Left lobe of liver (tissue), 2 donors: ENCODE data around the gene EMILIN1. TPM values are rescaled to one million over a fixed set of nuclear protein-coding genes. Genes with fewer than 3 reads are reported as not detected.
"Not testable (repeated sequence)": the region's sequence is repeated elsewhere in the genome, so short reads cannot be mapped to it uniquely, and the experiment has no call there.

Source experiments
- ATAC-seq: fragments of 200-7000 bp; cut with Tn5 transposase; one replicate; pipeline ENCODE4 v1.9.1; 2020; ENCODE audit warnings: mild to moderate bottlenecking, moderate library complexity
- DNase-seq: peaks from one replicate; pipeline ENCODE4 v3.0.0-alpha.2; 2020; ENCODE audit warnings: low spot score
- total RNA-seq: library from RNA; stranded (reverse); gene quantifications from one replicate; pipeline ENCODE4 v1.2.1, GENCODE V29; 2021
- donor health status: DM: no; HTN: no; CAD: no; lungs with moderate emphysema.
- donor health status: DM: no; HTN: yes; CAD: no.

The EMILIN1 gene
- total RNA-seq, 1 donor from 2014 or later = 16.0 TPM

DNA sequence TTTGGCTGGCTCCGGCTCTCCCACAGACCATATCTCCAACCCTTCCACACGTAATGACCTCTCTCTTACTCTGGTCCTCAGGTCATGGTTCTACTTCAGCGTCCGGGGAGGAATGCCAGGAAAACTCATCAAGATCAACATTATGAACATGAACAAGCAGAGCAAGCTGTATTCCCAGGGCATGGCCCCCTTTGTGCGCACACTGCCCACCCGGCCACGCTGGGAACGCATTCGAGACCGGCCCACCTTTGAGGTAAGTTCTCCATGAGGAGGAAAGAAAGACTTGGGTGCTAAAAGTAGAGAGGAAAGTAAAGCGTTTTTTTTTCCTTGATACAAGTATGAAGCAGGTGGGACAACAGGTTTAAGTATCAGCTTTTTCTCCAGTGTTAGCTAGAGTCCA lies 25.1 kb upstream of the EMILIN1 start:
- DNase-seq (no peak), ATAC-seq (no peak)

DNA sequence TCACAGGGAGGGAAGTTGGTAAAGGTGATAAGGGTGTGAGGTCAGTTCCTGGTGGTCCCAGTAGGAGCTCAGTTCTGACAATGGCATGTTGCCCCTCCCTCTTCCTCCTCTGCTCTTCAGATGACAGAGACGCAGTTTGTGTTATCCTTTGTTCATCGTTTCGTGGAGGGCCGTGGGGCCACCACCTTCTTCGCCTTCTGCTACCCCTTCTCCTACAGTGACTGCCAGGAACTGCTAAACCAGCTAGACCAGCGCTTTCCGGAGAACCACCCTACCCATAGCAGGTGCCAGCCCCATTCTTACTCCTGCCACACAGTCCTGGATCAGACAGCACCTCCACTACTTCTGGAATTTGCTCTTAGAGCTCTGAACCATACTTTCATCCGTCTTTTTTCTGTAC lies 24.6 kb upstream of the EMILIN1 start:
- ATAC-seq = no peak
- no peak for DNase-seq

DNA sequence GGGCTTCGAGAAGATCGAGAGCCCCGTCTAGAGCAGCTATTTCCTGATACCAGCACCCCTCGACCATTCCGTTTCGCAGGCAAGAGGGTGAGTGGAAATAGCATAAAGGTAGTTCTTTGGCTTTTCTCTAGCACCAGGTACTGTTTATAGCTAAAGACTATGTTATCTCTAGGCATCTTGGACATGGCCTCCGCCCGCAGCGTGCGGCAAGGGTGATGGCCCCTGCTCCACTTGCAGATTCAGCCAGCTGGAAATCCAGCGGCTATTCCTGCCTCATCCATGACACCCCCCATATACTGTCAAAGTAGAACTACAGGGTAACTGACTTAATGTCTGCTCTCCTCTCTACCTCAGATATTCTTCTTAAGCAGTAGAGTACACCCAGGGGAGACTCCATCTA lies 23.7 kb upstream of the EMILIN1 start:
- no peak for ATAC-seq
- DNase-seq = no peak

DNA sequence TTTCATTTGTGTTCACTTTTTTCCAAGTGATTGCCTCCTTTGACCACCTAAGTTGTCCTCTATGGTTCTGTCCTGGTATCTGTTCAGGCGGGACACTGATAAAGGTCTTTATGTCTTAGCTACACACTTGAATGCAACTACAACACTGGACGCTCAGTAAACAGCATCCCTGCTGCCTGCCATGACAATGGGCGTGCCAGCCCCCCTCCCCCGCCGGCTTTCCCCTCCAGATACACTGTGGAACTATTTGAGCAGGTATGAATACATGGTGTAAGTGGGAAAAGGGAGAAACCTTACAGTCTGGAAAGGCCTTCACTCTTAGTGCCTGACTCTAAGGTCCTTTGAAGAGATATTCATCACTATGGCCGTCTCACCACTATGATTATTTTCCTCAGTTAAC lies 21.2 kb upstream of the EMILIN1 start:
- DNase-seq (no peak), ATAC-seq (no peak)

DNA sequence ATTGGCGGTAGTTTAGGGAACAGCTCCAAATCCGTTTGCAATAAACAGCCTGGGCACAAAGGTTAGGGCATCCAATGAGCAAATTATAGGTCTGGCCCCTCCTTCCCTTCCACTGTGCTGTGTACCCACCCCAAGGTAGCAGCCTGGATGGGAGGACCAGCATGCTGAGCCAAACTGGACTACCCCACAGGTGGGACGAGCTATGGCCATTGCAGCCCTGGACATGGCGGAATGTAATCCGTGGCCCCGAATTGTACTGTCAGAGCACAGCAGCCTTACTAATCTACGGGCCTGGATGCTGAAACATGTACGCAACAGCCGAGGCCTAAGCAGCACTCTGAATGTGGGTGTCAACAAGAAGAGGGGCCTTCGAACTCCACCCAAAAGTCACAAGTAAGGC lies 20.2 kb upstream of the EMILIN1 start:
- DNase-seq (no peak), ATAC-seq (no peak)

DNA sequence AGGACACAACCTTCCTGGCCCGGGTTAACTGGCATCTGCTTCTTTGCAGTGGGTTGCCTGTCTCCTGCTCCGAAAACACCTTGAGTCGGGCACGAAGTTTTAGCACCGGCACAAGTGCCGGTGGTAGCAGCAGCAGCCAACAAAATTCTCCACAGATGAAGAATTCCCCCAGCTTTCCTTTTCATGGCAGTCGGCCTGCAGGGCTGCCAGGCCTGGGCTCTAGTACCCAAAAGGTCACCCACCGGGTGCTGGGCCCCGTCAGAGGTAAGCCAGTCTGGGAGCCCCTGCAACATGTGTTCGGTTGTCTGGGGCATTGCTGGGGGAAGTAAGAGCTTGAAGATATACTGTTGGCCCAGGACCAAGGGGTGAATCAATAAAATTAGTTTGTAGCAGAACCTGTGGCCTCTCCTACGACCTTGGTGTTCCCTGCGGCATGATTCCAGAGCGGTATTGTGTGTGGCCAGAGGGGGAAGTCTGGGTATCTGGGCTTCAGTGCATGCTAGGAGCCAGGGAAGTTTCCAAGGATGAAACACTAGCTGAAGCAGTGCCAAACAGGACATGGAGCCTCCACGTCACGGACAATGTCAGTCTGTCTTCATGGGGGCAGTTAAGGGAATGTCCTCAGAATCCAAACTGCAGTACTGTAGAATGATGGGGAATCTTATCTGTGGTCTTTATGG lies 19.1 kb upstream of the EMILIN1 start:
- no peak for DNase-seq
- peak; percentile 58 for ATAC-seq

DNA sequence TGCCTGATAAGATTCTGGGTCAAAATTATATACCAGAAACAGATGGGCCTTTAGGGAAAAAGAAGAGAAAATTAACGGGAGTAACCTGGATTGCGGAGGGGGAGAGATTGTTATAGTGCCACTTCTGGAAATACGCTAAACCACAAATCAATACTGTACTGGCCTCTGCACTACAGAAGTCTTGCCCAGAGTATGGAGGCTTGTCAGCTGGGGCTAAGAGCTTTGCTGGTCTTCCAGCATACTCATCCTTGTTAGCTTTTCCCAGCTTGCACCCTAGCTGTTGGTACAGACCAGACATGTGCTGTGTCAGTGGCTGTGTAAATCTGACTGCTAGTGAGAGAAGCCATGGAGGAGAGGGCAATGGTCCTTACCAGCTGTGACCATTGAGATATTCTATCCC lies 18.1 kb upstream of the EMILIN1 start:
- peak; percentile 84 for ATAC-seq

DNA sequence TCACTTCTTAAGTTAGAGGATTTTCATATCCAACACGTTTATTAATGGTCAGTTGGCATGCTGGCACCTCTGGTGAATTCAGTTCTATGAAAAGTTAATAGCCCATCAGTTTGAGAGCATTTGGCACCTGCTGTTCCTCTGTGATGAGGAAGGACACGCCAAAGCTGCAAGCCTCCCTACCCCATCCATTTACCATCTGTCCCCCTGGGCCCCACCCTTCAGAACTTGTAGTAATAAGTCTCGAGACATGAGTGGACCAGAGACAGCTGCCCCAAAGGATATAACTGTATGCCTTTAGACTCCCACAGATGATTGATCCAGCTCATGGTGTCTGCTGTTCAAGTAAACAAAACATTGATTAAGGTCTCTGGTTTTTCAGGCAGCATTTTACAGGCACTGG lies 13.3 kb upstream of the EMILIN1 start:
- no peak for ATAC-seq
- DNase-seq = no peak

More for the DNA sequence above, 18.1 kb upstream of the EMILIN1 start:
- DNase-seq = no peak

DNA sequence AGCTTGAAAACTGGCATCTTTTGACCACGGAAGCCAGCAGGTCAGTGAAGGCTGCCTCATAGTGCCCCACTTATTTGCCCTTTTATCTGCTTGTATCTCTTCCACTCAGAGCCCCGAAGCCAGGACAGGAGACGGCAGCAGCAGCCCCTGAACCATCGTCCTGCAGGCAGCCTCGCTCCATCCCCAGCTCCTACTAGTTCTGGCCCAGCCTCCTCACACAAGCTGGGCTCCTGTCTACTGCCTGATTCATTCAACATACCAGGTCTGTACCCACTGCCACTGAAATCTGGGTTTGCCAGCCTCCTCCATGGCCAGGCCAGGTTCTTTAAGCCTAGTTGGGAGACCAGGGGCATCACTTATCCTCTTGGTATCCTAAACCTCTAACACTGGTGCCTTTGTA lies 11.0 kb upstream of the EMILIN1 start:
- ATAC-seq (no peak), DNase-seq (no peak)

DNA sequence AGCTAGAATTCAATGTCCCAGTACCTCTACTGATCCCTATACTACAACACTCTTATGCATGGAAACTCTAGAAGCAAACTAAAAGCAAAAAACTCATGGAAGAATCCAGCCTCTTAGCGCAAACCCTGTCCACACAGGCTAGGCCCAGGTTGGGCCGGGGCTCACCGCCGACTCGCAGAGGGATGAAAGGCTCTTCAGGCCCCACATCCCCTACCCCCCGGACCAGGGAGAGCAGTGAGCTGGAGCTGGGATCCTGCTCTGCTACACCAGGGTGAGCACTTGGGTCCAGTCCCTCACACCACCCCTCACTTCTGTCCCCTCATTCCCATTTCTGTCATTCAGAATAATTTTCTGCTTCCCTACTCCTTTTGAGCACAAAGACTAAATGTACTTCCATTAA lies 9.0 kb upstream of the EMILIN1 start:
- DNase-seq = no peak
- no peak for ATAC-seq

DNA sequence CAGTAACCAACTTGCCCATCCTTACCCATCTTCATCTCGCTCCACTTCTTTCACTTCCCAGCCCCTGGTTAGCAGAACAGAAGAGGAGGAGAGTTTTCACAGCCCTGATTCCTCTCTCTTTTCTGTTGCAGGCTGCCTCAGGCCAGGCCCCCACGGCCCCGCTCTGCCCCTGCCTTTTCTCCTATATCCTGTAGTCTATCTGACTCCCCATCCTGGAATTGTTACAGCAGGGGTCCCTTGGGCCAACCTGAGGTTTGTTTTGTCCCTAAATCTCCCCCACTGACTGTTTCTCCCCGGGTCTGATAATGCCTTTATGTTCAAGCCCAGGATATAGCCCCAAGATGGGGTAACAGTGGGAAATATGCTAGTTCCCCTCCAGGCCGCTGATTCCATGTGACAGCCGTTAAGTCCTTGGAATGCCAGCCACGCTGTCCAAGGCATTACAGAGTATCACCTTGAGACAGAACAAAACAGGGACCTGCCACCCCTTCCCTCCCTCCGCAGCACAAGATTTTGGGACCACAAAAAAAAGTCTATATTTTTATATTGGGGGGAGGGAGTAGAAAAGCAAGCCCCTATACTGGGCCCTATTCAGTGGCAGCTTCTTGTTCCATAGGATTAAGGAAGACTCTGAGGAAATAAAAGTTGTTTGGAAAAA lies 8.3 kb upstream of the EMILIN1 start:
- no peak for ATAC-seq

DNA sequence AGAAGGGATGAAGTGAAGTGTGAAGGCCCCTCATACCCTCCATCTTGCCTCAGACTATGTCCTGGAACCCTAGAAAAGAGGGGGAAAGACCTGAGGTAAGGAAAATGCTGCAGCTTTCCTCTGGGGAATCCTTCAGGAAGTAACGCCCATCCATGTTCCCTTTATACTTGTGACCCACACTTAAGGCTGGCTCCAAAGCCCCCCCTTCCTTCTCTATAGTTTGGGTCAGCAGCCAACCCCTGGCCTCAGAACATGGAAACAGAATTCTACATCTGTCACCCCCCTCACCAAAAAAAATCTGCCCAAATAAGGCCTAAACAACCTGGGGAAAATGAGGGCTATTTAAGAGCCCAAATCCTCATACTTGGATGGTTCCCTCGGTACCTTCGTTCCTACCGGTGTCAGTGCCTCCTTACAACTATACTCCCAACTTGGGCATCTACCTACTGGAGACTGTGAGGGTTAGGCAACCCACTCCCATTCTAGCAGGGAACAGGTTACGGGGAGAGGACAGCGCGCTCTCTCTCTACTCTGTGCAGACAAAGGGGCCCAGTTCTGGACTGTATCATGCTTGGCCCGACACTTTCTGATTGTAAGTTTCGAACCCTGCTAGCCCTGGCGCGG lies 7.7 kb upstream of the EMILIN1 start:
- DNase-seq (no peak), ATAC-seq (peak; percentile 2)

More for the DNA sequence above, 8.3 kb upstream of the EMILIN1 start:
- DNase-seq = no peak

DNA sequence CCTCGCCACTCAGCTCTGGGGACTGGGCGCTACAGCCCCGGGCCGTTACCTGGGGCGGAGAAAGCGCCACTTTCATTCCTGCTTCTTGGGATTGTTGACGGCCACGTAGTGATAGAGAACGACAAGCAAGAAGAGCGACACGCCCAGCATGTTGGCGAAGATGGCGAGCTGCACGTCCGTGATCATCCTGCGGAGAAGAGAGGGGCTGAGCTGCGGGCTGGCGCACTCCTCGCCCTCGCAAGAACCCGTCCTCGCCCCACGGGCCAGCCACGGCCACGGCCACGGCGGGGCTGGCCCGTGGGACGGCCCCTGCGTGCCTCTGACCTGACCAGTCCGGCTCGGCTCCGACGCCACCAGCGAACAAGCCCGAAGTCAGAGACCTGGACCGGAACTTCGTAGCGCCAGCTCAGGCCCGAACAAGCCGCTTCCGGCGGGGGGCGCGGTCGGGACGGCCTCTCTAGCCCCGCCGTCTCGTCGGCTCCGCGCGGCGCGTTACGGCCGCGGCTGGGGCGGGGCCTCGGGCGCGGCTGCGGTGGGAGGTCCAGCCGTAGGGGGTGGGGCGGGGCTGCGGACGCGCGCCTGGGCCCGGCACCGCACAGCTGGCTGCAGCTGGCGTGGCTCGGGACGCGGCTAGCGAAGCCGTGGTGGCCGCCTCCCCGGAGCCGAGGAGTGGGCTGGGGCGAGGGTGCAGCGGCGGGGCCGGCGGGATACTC lies 7.0 kb upstream of the EMILIN1 start, which contains the start of gene OST4:
Gene OST4 (minus strand): TSS at position 378 of the 713 bp plus-strand sequence.
- ATAC-seq = peak; percentile 97
- DNase-seq = peak; percentile 97

DNA sequence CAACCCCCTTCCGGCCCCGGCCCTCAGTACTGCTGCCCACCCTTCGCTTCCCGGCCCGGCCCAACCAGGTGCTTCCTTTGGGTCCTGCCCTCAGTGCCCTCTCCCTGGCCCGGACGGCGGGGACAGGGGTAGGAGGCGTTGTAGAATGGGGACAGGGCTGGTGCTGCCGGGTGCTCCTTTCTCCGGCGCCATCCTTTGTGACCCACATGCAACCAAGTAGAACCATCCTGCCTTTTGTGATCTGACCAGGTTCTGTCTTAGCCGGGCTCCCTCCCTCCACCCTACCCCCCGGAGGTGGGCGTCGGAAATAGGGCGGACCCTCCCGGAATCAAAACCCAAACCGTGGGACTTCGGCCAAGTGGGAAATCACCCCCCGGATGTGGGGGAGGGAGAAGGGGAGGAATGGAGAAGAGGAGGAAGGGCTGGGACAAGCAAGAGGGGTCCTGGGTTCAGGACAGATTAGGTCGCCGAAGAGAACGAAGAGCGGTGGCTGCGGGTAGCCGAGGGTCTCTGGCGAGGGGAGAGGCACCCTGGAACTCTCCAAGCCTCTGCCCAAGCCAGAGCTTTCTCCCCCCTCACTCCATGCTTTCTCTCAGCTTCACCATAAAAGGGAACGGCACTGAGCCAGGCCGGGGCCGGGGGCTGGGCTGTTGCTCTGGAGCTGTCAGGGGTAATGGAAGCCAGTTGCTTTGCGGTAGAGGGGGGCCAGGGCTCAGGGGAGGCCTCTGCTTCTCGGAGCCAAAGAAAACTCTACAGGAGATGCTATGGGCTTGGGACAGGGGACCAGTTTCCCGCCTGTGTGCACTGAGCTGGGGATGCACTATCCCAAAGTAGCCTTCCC lies 6.2 kb upstream of the EMILIN1 start:
- ATAC-seq (peak; percentile 39), DNase-seq (no peak)

DNA sequence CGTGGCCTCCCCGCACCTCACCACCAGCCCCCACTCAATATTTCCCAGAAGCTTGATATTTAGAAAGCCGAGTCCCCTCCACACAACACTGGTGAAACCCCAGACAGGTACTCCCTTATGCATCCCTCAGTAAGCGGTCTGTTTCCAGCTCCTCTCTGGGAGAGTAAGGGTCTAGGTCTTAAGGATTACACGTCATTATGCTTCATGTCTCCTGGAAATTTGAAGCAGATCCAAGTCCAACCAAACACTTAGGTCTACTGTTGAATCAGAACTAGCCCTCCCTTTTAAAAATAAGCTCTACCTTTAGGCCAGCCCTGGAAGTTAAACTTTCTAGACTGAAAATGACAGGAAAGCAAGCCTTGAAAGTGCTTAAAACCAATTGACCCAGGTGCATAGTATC lies 5.5 kb upstream of the EMILIN1 start:
- DNase-seq = no peak
- no peak for ATAC-seq

DNA sequence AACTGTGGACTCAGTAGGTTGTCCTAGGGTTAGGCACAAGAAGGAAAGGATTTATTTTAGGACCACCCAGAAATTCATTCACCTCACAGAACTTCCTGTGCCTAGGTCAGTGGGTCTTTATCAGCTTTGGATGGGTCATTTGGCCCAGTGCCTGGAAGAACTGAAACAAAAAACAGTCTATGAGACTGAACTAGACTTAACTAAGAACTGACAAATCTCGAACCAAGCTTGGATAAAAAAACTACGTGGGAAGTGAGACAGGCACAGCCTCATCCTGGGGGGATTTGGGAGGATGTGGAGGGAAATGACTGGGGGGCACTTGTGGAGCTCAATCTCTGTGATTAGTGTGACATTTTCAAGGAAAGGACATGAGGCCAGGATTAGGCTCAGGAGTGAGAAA lies 4.6 kb upstream of the EMILIN1 start:
- DNase-seq = no peak
- ATAC-seq = no peak

DNA sequence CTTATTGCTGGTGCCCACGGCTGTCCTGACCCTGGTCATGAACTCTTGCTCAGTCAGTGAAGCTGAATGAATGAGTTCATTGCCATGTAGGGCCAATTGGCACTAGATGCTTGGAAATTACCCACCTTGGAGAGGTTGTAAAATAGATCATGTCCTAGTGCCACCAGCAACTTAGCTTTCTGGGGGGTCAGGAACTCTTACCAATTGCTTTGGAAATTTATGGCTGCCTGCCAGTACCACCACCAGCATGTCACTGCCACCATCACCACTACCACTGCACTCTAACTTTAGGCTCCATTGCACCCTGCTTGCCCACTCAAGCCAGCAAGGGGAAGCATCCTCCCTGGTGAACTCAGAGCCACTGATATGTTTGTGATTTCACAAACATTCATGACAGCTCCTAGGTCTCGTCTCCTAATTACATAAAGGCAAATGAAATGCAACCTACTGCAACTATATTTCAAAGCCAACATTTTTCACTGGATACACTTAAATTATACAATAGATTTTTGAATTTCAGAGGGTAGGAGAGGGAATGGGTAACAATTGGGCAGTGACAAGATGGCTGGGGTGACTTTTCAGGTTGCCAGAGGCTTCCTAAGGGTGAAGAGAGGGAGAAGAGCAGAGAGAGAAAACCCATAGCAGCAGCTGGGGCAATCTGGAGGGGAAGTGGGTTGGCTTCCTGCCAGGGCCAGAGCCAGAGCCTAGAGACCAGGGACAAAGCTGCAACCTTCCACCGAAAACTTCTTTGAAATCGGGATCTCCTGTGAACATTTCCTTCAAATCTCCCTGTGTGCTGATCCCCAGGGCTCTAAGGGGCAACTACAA lies 3.5 kb upstream of the EMILIN1 start:
- DNase-seq = no peak
- ATAC-seq = no peak

DNA sequence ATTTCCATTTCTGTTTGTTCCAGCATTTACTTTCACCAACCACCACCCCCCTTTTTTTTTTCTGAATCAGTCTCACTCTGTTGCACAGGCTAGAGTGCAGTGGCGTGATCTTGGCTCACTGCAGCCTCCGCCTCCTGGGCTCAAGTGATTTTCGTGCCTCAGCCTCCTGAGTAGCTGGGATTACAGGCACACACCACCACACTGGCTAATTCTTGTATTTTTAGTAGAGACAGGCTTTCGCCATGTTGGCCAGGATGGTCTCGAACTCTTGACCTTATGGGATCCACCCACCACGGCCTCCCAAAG lies 2.9 kb upstream of the EMILIN1 start:
- not testable (repeated sequence) for DNase-seq, ATAC-seq

DNA sequence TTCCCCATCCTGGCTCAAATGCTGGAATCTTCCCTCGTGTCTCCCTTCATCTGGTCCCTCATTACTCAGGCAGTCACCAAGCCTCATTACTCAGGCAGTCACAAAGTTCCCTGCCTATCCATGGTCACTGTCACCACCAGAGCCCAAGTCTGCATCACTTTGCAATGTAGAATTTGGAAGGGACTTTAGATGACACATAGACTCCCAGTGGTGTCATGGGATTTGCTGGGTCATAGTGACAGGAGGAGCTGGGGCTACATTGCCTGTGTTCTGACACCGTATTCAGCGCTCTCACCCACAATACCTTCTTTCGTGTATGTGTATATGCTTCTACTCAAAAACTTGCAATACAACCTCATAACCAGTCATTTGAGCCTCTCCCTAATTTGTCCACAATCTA lies 2.1 kb upstream of the EMILIN1 start:
- no peak for ATAC-seq
- no peak for DNase-seq

DNA sequence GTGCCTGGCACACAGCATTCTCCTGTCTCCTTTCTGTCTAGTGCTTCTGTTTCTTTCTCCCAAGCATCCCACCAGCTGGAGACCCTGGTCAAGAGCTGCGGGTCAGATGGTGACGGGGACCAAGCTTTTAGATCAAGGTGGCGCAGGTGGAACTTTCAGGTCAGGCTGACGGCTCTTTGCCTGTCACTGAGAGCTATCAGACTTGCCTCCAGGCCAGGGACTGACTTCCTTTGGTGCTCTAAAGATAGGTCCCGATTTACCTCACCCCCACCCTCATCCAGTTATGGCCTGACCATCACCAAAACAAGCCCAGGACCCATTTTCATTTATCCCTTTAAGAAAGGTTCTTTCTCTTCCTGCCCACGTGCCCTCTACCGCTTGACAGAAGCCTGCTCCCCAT lies 1.2 kb upstream of the EMILIN1 start:
- ATAC-seq (no peak), DNase-seq (no peak)
